ENCODE data around the gene TASP1. TPM values are rescaled to one million over a fixed set of nuclear protein-coding genes. Genes with fewer than 3 reads are reported as not detected.

Gene TASP1
- total RNA-seq, 1 experiment from 2014 or later, result 8.9 TPM

DNA sequence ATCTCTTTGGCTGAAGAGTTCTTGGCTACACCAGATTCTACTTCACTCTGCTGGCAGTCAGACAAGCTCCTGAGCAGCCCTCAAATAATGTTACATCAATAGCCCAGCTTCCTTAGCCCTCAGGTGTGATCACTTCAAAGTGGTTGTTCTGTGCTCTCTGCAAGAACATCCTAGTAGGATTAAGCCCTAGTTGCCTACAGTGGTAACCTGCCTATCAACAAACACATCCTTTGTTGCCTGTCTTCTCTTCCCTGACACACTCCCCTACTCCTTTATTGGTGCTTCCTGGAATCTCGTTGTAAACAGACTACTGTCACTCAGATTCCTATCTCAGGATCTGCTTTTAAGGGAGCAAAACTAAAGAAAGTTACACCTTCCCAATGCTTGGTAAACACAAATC, 45.1 kb upstream of the TASP1 start:
- DNase-seq (ENCODE audit: low read depth, low spot score) (no peak), ATAC-seq (no peak)
- Histone ChIP-seq H3K36me3 (ENCODE audit: control insufficient read depth, insufficient read depth, low read length) (no peaks in the 10 kb centered on the region), H3K9me3 (ENCODE audit: control insufficient read depth, insufficient read depth, low read depth, low read length) (no peaks in the 10 kb centered on the region), H3K27me3 (ENCODE audit: control insufficient read depth, insufficient read depth, low read length) (no peaks in the 10 kb centered on the region; the same call in 1 of the 2 replicates), H3K27ac (ENCODE audit: low read length) (no peak overlapping the region), H3K4me1 (ENCODE audit: control insufficient read depth, insufficient read depth, low read length) (no peaks in the 10 kb centered on the region), H3K4me3 (ENCODE audit: low read depth in 2 of 2, low read length in 2 of 2) (no peak overlapping the region)
- ChIA-PET CTCF (no interaction called here), POLR2A (no interaction called here)
- TF ChIP-seq, protein P1, sequence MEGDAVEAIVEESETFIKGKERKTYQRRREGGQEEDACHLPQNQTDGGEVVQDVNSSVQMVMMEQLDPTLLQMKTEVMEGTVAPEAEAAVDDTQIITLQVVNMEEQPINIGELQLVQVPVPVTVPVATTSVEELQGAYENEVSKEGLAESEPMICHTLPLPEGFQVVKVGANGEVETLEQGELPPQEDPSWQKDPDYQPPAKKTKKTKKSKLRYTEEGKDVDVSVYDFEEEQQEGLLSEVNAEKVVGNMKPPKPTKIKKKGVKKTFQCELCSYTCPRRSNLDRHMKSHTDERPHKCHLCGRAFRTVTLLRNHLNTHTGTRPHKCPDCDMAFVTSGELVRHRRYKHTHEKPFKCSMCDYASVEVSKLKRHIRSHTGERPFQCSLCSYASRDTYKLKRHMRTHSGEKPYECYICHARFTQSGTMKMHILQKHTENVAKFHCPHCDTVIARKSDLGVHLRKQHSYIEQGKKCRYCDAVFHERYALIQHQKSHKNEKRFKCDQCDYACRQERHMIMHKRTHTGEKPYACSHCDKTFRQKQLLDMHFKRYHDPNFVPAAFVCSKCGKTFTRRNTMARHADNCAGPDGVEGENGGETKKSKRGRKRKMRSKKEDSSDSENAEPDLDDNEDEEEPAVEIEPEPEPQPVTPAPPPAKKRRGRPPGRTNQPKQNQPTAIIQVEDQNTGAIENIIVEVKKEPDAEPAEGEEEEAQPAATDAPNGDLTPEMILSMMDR (IDR thresholded peaks at IDR 0.05), result no peak
- TF ChIP-seq, protein P2, sequence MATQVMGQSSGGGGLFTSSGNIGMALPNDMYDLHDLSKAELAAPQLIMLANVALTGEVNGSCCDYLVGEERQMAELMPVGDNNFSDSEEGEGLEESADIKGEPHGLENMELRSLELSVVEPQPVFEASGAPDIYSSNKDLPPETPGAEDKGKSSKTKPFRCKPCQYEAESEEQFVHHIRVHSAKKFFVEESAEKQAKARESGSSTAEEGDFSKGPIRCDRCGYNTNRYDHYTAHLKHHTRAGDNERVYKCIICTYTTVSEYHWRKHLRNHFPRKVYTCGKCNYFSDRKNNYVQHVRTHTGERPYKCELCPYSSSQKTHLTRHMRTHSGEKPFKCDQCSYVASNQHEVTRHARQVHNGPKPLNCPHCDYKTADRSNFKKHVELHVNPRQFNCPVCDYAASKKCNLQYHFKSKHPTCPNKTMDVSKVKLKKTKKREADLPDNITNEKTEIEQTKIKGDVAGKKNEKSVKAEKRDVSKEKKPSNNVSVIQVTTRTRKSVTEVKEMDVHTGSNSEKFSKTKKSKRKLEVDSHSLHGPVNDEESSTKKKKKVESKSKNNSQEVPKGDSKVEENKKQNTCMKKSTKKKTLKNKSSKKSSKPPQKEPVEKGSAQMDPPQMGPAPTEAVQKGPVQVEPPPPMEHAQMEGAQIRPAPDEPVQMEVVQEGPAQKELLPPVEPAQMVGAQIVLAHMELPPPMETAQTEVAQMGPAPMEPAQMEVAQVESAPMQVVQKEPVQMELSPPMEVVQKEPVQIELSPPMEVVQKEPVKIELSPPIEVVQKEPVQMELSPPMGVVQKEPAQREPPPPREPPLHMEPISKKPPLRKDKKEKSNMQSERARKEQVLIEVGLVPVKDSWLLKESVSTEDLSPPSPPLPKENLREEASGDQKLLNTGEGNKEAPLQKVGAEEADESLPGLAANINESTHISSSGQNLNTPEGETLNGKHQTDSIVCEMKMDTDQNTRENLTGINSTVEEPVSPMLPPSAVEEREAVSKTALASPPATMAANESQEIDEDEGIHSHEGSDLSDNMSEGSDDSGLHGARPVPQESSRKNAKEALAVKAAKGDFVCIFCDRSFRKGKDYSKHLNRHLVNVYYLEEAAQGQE (IDR thresholded peaks at IDR 0.05; ENCODE audit: insufficient read depth in 1 of 2, low read depth in 2 of 2, low read length in 1 of 2), result no peak
- no peak for TF ChIP-seq POLR2AphosphoS5 (IDR thresholded peaks at IDR 0.05; ENCODE audit: low read depth, low read length)
- TF ChIP-seq SIN3A (IDR thresholded peaks at IDR 0.05; ENCODE audit: borderline replicate concordance, insufficient read depth, low read depth, low read length), result no peak
- TF ChIP-seq TCF7L2 (IDR thresholded peaks at IDR 0.05; ENCODE audit: low read depth, low read length), result no peak
- BruUV-seq (replicated peaks), result no TSS peak
- in situ Hi-C loops (cut with HindIII; ENCODE audit: low pct_unique_long_range_greater_than_20kb, low sequenced_read_pairs), result no loop called here
- intact Hi-C loops (cut with micrococcal nuclease; ENCODE audit: unreplicated experiment), result no loop called here

DNA sequence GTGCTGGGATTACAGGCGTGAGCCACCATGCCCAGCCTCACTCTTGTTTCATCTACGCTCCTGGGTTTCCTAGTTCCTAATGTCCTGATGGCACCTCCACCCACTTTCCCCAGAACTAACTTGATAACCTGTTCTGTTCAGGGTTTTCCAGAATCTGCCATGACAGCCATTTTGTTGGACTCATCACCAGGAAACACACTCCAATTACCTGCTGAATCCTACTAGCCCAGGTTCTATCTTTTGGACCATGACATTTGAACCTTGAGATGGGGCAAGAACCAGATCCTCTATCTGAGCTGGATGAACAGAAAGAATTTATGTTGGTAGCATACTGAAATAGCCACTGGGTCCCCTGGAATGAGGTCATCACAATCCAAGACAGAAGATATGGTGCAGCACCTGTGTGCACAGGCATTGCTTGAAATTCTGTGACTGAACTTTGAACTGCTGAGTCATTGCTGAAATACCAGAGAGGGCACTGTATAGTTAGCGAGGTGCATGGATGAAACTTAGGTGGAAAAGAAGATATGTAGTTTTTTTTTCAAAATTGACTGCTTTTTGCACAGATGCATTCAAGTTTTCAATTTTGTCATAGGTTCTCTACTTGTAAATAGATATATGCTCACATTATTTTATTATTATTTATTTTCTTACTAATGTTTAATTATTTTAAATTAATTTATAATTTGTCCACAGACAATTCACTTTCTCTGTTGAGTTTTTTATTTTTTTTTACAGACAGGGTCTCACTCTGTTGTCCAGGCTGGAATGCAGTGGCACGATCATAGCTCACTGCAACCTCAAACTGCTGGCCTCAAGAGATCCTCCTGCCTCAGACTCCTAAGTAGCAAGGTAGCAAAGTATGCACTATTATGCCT, 42.8 kb upstream of the TASP1 start:
- in situ Hi-C loops (cut with HindIII; ENCODE audit: low pct_unique_long_range_greater_than_20kb, low sequenced_read_pairs), result no loop called here
- intact Hi-C loops (cut with micrococcal nuclease; ENCODE audit: unreplicated experiment), result no loop called here
- Histone ChIP-seq H3K9me3 (ENCODE audit: control insufficient read depth, insufficient read depth, low read depth, low read length) (no peaks in the 10 kb centered on the region), H3K27me3 (ENCODE audit: control insufficient read depth, insufficient read depth, low read length) (no peaks in the 10 kb centered on the region; the same call in 1 of the 2 replicates), H3K4me1 (ENCODE audit: control insufficient read depth, insufficient read depth, low read length) (no peaks in the 10 kb centered on the region), H3K4me3 (ENCODE audit: low read depth in 2 of 2, low read length in 2 of 2) (no peak overlapping the region), H3K36me3 (ENCODE audit: control insufficient read depth, insufficient read depth, low read length) (no peaks in the 10 kb centered on the region), H3K27ac (ENCODE audit: low read length) (no peak overlapping the region)
- no TSS peak for BruUV-seq (replicated peaks)
- ATAC-seq, result no peak
- DNase-seq (ENCODE audit: low read depth, low spot score), result no peak
- TF ChIP-seq TCF7L2 (IDR thresholded peaks at IDR 0.05; ENCODE audit: low read depth, low read length) (no peak), SIN3A (IDR thresholded peaks at IDR 0.05; ENCODE audit: borderline replicate concordance, insufficient read depth, low read depth, low read length) (no peak)
- TF ChIP-seq, protein P2 (IDR thresholded peaks at IDR 0.05; ENCODE audit: insufficient read depth in 1 of 2, low read depth in 2 of 2, low read length in 1 of 2), result no peak
- TF ChIP-seq, protein P1 (IDR thresholded peaks at IDR 0.05), result no peak
- ChIA-PET POLR2A (no interaction called here), CTCF (no interaction called here)

Data from Panc1 (cell line).